HepG2 (cell line): Measurements from ENCODE around the gene PMM2. TPM values are rescaled to one million over a fixed set of nuclear protein-coding genes. Genes with fewer than 3 reads are reported as not detected.
A peak's percentile ranks its signal among the peaks of the same experiment; 100 is the strongest.

Source experiments
- ATAC-seq: fragments of 200-7000 bp; cut with Tn5 transposase; 3 replicates; pipeline ENCODE4 v1.9.1; 2020; ENCODE audit warnings: mild to moderate bottlenecking, moderate library complexity
- BruUV-seq: library from RNA; stranded (reverse); fragments of 400-500 nt; replicated peaks from 2 replicates; lab custom pipeline; 2021; lab: Mats Ljungman, UMichigan
- CTCF ChIA-PET: fragments of 300-600 bp; formaldehyde crosslinking; extraction: SDS; loops from one replicate; lab custom pipeline; 2021; ENCODE audit warnings: low total read pairs, inconsistent platforms, low intra/inter-chr PET ratio; lab: Yijun Ruan, JAX
- POLR2A ChIA-PET: fragments of 350-600 bp; sonication (Branson Sonifier 250); formaldehyde crosslinking; loops from one replicate; lab custom pipeline; 2020; ENCODE audit warnings: antibody characterized with exemption, inconsistent platforms; lab: Yijun Ruan, JAX
- DNase-seq: peaks from one replicate; pipeline ENCODE4 v3.0.0-alpha.2; 2015; ENCODE audit warnings: low spot score
- FAIRE-seq: peaks from 3 replicates; lab custom pipeline; 2011; peaks lifted over from hg19 to GRCh38; lab: Jason Lieb, UNC
- H2AFZ ChIP-seq: one replicate; pipeline ENCODE4 v1.6.1; 2011; ENCODE audit warnings: low read length, inconsistent platforms
- H3K27ac ChIP-seq: fragments of 300-600 bp; 3 replicates; pipeline ENCODE4 v1.8.0; 2011; ENCODE audit warnings: mixed run types, mild to moderate bottlenecking, mixed read lengths, low read length, inconsistent platforms; ENCODE audit not compliant: insufficient read depth; ENCODE audit errors: extremely low read length
- H3K27me3 ChIP-seq, 2 experiments: fragments of 200-600 bp in 1 of 2; 2 replicates in 1 of 2; 3 replicates in 1 of 2; pipeline versions ENCODE4 v1.6.0 to v1.8.0; 2011; ENCODE audit warnings: low read length in 2 of 2, mild to moderate bottlenecking in 2 of 2, moderate library complexity in 2 of 2, inconsistent platforms in 1 of 2; ENCODE audit not compliant: insufficient read depth in 2 of 2, control insufficient read depth in 1 of 2
- H3K36me3 ChIP-seq, 2 experiments: fragments of 200-600 bp in 1 of 2; replicated peaks in 1 of 2; 2 replicates in 1 of 2; 3 replicates in 1 of 2; pipeline versions ENCODE4 v1.5.1 to v1.8.0; 2011; ENCODE audit warnings: low read length in 2 of 2, inconsistent platforms in 1 of 2; ENCODE audit not compliant: insufficient read depth in 2 of 2, control insufficient read depth in 1 of 2
- H3K4me1 ChIP-seq: 2 replicates; pipeline ENCODE4 v1.5.1; 2012; ENCODE audit warnings: low read length, inconsistent platforms; ENCODE audit not compliant: insufficient read depth
- H3K4me2 ChIP-seq: 2 replicates; pipeline ENCODE4 v1.6.0; 2011; ENCODE audit warnings: low read depth, low read length, inconsistent platforms
- H3K4me3 ChIP-seq, 3 experiments: fragments of 200-600 bp in 1 of 3; sonication (generic), shearing (Covaris generic) in 1 of 3; replicated peaks in 1 of 3; 2 replicates each; pipeline ENCODE4 v1.5.1; 2011 to 2016; ENCODE audit warnings: low read length in 3 of 3, inconsistent platforms in 2 of 3, low read depth in 2 of 3, mild to moderate bottlenecking in 2 of 3, control low read depth in 1 of 3, mixed read lengths in 1 of 3; ENCODE audit not compliant: insufficient read depth in 1 of 3
- H3K79me2 ChIP-seq: one replicate; pipeline ENCODE4 v1.6.1; 2011; ENCODE audit warnings: low read length, inconsistent platforms; ENCODE audit not compliant: insufficient read depth
- H3K9ac ChIP-seq: 2 replicates; pipeline ENCODE4 v1.6.0; 2011; ENCODE audit warnings: mild to moderate bottlenecking, low read depth, low read length, inconsistent platforms; ENCODE audit not compliant: insufficient read depth
- H3K9me3 ChIP-seq: 2 replicates; pipeline ENCODE4 v1.5.1; 2012; ENCODE audit warnings: mild to moderate bottlenecking, low read length
- H4K20me1 ChIP-seq: 2 replicates; pipeline ENCODE4 v1.6.0; 2011; ENCODE audit warnings: inconsistent platforms, mild to moderate bottlenecking, low read length, moderate library complexity; ENCODE audit not compliant: insufficient read depth
- CEBPB ChIP-seq: IDR thresholded peaks from 2 replicates; pipeline ENCODE4 v1.6.1; 2011; ENCODE audit warnings: low read depth, low read length, improper control_type of control experiment, borderline replicate concordance
- GFI1 ChIP-seq: sonication (generic); formaldehyde crosslinking; IDR thresholded peaks from 2 replicates; pipeline ENCODE4 v1.5.0; 2020; ENCODE audit warnings: missing genetic modification reagents, mild to moderate bottlenecking, borderline replicate concordance
- KAT2B ChIP-seq: fragments of 150-350 bp; IDR thresholded peaks from 2 replicates; pipeline ENCODE4 v1.6.1; 2014; ENCODE audit warnings: low read depth, low read length, borderline replicate concordance
- PLRG1 ChIP-seq: fragments of 450-650 bp; conservative IDR thresholded peaks from 2 replicates; pipeline ENCODE4 v1.6.1; 2016
- RAD51 ChIP-seq: fragments of 450-650 bp; IDR thresholded peaks from 2 replicates; pipeline ENCODE4 v1.6.1; 2016; ENCODE audit warnings: borderline replicate concordance
- RBM22 ChIP-seq: fragments of 200-400 bp; formaldehyde crosslinking; optimal IDR thresholded peaks from 2 replicates; pipeline ENCODE3; 2017; ENCODE audit warnings: mild to moderate bottlenecking, low read length, moderate library complexity
- TCF7L2 ChIP-seq: IDR thresholded peaks from 2 replicates; pipeline ENCODE4 v1.6.1; 2011; ENCODE audit warnings: mild to moderate bottlenecking, low read depth, low read length, moderate library complexity
- ZBTB43 ChIP-seq: sonication (generic); formaldehyde crosslinking; conservative IDR thresholded peaks from 2 replicates; pipeline ENCODE4 v1.4.0; 2020; ENCODE audit warnings: missing genetic modification reagents
- ZNF343 ChIP-seq: sonication (generic); formaldehyde crosslinking; IDR thresholded peaks from 2 replicates; pipeline ENCODE4 v1.4.0; 2020; ENCODE audit warnings: mild to moderate bottlenecking, missing genetic modification reagents
- ZNF75D ChIP-seq: sonication (generic); formaldehyde crosslinking; IDR thresholded peaks from 2 replicates; pipeline ENCODE4 v1.8.1; 2023; ENCODE audit warnings: missing genetic modification reagents, mild to moderate bottlenecking, borderline replicate concordance
- WGBS: methylation state at CpG from one replicate; pipeline ENCODE4 v1.1.6; 2017; ENCODE audit warnings: low lambda C conversion rate; 5-methylcytosine and 5-hydroxymethylcytosine counted together
- in situ Hi-C: cut with HindIII; loops from 2 replicates; pipeline ENCODE4 v1.10.0; 2017; ENCODE audit warnings: low pct_unique_long_range_greater_than_20kb; ENCODE audit not compliant: extremely low pct_ligation_motif_present
- intact Hi-C: fragments of 100-400 bp; cut with micrococcal nuclease; formaldehyde crosslinking; loops from one replicate; pipeline ENCODE4 v1.10.0; 2022; ENCODE audit not compliant: unreplicated experiment
- polyA plus RNA-seq, 8 experiments: library from polyadenylated mRNA; depleted of rRNA in 3 of 8; stranded (reverse) in 7 of 8; unstranded in 1 of 8; fragments of >200 nt; fragmentation: Illumina TruSeq in 4 of 8; extraction: Trizol in 4 of 8; gene quantifications; 2 replicates each; pipeline versions ENCODE4 v1.2.1 to v1.2.3, GENCODE V29; 2011 to 2016; ENCODE audit warnings: low read depth in 4 of 8, missing spikeins in 1 of 8, mixed read lengths in 1 of 8; ENCODE audit not compliant: insufficient read depth in 1 of 8
- total RNA-seq, 5 experiments: library from RNA; depleted of rRNA; stranded (reverse); fragments of >200 nt; fragmentation: Illumina TruSeq; extraction: Trizol; gene quantifications; 2 replicates each; pipeline ENCODE4 v1.2.3, GENCODE V29; 2016; ENCODE audit warnings: low read depth in 1 of 5

Gene PMM2
- total and polyA plus RNA-seq, 2 of the 13 experiments (the other 11 are each of a cell fraction or from before 2014, with no cell fraction given) = 52.2 to 93.7 TPM

DNA sequence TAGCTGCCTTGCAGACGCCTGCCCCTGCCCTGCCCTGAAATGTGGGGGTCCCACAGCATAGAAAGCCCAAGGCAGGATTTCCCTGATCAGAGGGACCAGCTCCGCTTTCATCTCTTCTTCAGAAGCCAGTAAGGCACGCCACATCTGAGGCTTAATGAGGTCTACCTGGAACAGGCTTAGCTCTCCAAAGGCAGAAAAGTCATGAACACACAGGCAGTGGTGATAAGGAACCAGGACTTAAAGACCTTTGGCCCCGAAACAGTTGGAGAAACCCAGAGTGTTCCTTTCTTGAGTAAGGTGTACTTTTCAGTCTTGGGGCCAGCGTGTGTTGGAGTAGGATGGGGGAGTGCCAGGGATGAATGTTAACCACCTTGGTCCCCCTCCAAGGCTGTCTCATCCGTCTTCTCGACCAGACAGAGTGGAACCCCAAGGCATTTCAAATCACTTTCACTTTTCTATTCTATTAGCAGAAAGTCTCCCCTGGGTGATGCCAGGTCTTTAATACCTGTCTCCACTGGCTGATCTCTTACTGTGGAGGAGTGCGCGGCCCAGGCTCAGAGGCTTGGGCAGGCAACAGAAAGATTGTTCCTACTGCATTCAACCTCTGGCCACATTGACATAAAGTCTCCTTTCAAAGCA, 44.1 kb upstream of the PMM2 start:
- FAIRE-seq (no peak), DNase-seq (no peak), ATAC-seq (no peak)
- intact Hi-C loops = no loop called here
- no peak overlapping the region for H3K9ac ChIP-seq
- H3K27me3 ChIP-seq = no peaks in the 10 kb centered on the region
- in situ Hi-C loops = no loop called here
- peaks cover 11% of the 10 kb centered on the region for H3K4me1 ChIP-seq
- no peak overlapping the region for H3K4me3 ChIP-seq
- no peak overlapping the region for H3K27ac ChIP-seq
- TF ChIP-seq RAD51 (no peak), KAT2B (no peak), PLRG1 (no peak), ZNF75D (CRISPR knock-in tag) (no peak), ZBTB43 (CRISPR knock-in tag) (no peak), ZNF343 (CRISPR knock-in tag) (no peak), GFI1 (no peak)
- ChIA-PET CTCF (no interaction called here), POLR2A (no interaction called here)
- 74% methylated on average over 9 of the region's 9 CpGs for WGBS
- H3K36me3 ChIP-seq = peaks cover 25 to 59% of the 10 kb centered on the region in 2 experiments; a peak in 4 of 5 replicates
- no peak overlapping the region for H3K4me2 ChIP-seq
- no TSS peak for BruUV-seq
- H3K9me3 ChIP-seq = no peaks in the 10 kb centered on the region
- no peak overlapping the region for H2AFZ ChIP-seq
- H4K20me1 ChIP-seq = no peaks in the 10 kb centered on the region
- H3K79me2 ChIP-seq = no peaks in the 10 kb centered on the region

DNA sequence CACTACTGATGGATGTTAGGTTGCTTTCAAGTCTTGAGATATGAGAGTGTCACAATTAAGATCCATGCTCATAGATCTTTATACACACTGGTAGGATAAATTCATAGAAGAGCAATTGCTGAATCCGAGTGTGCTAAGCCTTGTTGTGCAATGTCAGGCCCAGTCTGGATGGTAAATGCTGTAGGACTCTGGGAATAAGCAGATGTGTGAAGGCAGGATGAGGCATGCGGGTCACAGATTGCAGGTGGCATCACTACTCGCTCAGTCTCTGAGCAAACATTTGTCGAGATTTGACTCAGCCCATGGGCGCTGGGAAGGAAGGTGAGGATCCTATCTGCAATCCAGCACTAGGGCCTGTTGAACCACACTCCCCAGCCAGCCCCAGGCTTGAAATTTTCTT, 40.9 kb upstream of the PMM2 start:
- Histone ChIP-seq H3K9ac (no peak overlapping the region), H3K9me3 (no peaks in the 10 kb centered on the region), H4K20me1 (no peaks in the 10 kb centered on the region), H3K4me3 (no peak overlapping the region), H3K4me1 (peaks cover 7% of the 10 kb centered on the region), H3K27ac (no peak overlapping the region), H3K36me3 (peaks cover 21 to 58% of the 10 kb centered on the region in 2 experiments; a peak in 4 of 5 replicates), H2AFZ (no peak overlapping the region), H3K4me2 (no peak overlapping the region)
- POLR2A ChIA-PET = no interaction called here
- no TSS peak for BruUV-seq
- DNase-seq = no peak
- WGBS = 96% methylated on average over 5 of the region's 5 CpGs
- FAIRE-seq = peak; percentile 23
- TF ChIP-seq CEBPB (peak; percentile 33; the same call in 1 of the 2 replicates), RBM22 (peak; percentile 88), TCF7L2 (no peak)
- TF ChIP-seq, all 625 proteins: peak for 2
- intact Hi-C loops (no loop called here), in situ Hi-C loops (no loop called here)
- Histone ChIP-seq H3K27me3 (no peaks in the 10 kb centered on the region), H3K79me2 (no peaks in the 10 kb centered on the region)
- ATAC-seq = no peak
- CTCF ChIA-PET = no interaction called here
